ENCODE results near the gene SAE1. TPM values are rescaled to one million over a fixed set of nuclear protein-coding genes. Genes with fewer than 3 reads are reported as not detected.
"Not testable (repeated sequence)": the region's sequence is repeated elsewhere in the genome, so short reads cannot be mapped to it uniquely, and the experiment has no call there.

SAE1 gene
- total and polyA plus RNA-seq, 2 experiments from 2014 or later, result 97.2 to 112 TPM

- no peaks in the 10 kb centered on the region for H3K9me2 ChIP-seq (replicated peaks; ENCODE audit: insufficient read depth)
- H2AFZ ChIP-seq, result no peak overlapping the region
- H4K20me1 ChIP-seq (ENCODE audit: insufficient read depth, poor library complexity, severe bottlenecking), result peaks cover 15% of the 10 kb centered on the region
- TF ChIP-seq EZH2 (IDR thresholded peaks at IDR 0.05; ENCODE audit: borderline replicate concordance) (no peak), CTCF (IDR thresholded peaks at IDR 0.05; ENCODE audit: poor library complexity) (no peak), EZH2phosphoT487 (IDR thresholded peaks at IDR 0.05; ENCODE audit: low read depth, severe bottlenecking, unreplicated experiment) (no peak)
- no peaks in the 10 kb centered on the region for H3K27me3 ChIP-seq
- peaks cover 21% of the 10 kb centered on the region for H3K4me1 ChIP-seq (ENCODE audit: insufficient read depth)
- H3K9me3 ChIP-seq (ENCODE audit: low read depth), result no peaks in the 10 kb centered on the region
- no peak overlapping the region for H3K27ac ChIP-seq
- H3K36me3 ChIP-seq (replicated peaks; ENCODE audit: insufficient read depth, low read depth), result no peaks in the 10 kb centered on the region
- WGBS (ENCODE audit: low lambda C conversion rate, missing lambda C conversion rate), result 26% methylated on average over 2 of the region's 2 CpGs
- peaks cover 82% of the 10 kb centered on the region for H3K79me2 ChIP-seq
- H3K4me3 ChIP-seq, result no peak overlapping the region
- H3K4me2 ChIP-seq, result peak overlapping the region; percentile 59
- no peak for DNase-seq (ENCODE audit: low spot score)
Measured at GRCh38 chr19:47134545-47134944, 3.9 kb downstream of the SAE1 start.

DNA sequence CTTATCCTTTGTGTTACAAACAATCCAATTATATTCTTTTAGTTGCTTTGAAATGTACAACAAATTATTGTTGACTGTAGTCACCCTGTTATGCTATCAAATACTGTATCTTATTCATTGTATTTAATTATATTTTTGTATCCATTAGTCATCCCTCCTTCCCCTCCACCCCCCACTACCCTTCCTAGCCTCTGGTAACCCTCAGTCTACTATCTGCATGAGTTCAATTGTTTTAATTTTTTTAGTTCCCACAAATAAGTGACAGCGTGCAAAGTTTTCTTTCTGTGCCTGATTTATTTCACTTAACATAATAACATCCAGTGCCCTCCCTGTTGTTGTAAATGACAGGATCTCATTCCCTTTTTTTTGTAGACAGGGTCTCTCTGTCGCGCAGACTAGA lies 4.5 kb downstream of the SAE1 start:
- H3K27me3 ChIP-seq, result no peaks in the 10 kb centered on the region
- H4K20me1 ChIP-seq (ENCODE audit: insufficient read depth, poor library complexity, severe bottlenecking), result peaks cover 15% of the 10 kb centered on the region
- no peak for DNase-seq (ENCODE audit: low spot score)
- no peak overlapping the region for H2AFZ ChIP-seq
- WGBS (ENCODE audit: low lambda C conversion rate, missing lambda C conversion rate), result 87% methylated on average over 3 of the region's 3 CpGs
- H3K36me3 ChIP-seq (replicated peaks; ENCODE audit: insufficient read depth, low read depth), result no peaks in the 10 kb centered on the region
- H3K4me2 ChIP-seq, result peak overlapping the region; percentile 59
- peaks cover 21% of the 10 kb centered on the region for H3K4me1 ChIP-seq (ENCODE audit: insufficient read depth)
- H3K9me3 ChIP-seq (ENCODE audit: low read depth), result no peaks in the 10 kb centered on the region
- H3K9me2 ChIP-seq (replicated peaks; ENCODE audit: insufficient read depth), result no peaks in the 10 kb centered on the region
- peaks cover 88% of the 10 kb centered on the region for H3K79me2 ChIP-seq
- TF ChIP-seq EZH2 (IDR thresholded peaks at IDR 0.05; ENCODE audit: borderline replicate concordance), result no peak
- TF ChIP-seq CTCF (IDR thresholded peaks at IDR 0.05; ENCODE audit: poor library complexity), result no peak
- TF ChIP-seq EZH2phosphoT487 (IDR thresholded peaks at IDR 0.05; ENCODE audit: low read depth, severe bottlenecking, unreplicated experiment), result no peak
- no peak overlapping the region for H3K27ac ChIP-seq
- no peak overlapping the region for H3K4me3 ChIP-seq

DNA sequence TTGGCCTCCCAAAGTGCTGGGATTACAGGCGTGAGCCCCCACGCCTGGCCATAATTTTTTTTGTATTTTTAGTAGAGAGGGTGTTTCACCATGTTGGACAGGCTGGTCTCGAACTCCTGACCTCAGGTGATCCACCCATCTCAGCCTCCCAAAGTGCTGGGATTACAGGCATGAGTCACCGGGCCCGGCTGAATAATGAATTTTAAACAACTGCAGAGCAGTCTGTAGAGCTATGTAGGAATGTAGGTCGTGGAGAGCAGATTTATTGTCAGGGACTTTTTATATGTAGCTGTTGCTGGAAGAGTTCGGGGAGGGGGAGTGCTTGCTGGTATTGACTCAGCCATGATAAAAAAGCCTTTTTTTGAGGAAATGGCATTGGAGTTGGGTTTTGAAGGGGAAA lies 10.6 kb downstream of the SAE1 start:
- DNase-seq (ENCODE audit: low spot score), result peak; percentile 40
- 52% methylated on average over 7 of the region's 7 CpGs for WGBS (ENCODE audit: low lambda C conversion rate, missing lambda C conversion rate)
- H3K79me2 ChIP-seq, result peaks cover 97% of the 10 kb centered on the region
- H3K27me3 ChIP-seq; H3K9me3 ChIP-seq (ENCODE audit: low read depth); H3K4me3 ChIP-seq; H3K36me3 ChIP-seq (replicated peaks; ENCODE audit: insufficient read depth, low read depth); H3K4me1 ChIP-seq (ENCODE audit: insufficient read depth); H2AFZ ChIP-seq; H3K4me2 ChIP-seq; H3K9me2 ChIP-seq (replicated peaks; ENCODE audit: insufficient read depth): not testable (repeated sequence)
- H4K20me1 ChIP-seq (ENCODE audit: insufficient read depth, poor library complexity, severe bottlenecking), result peaks cover 16% of the 10 kb centered on the region
- peak overlapping the region; percentile 38 for H3K27ac ChIP-seq

DNA sequence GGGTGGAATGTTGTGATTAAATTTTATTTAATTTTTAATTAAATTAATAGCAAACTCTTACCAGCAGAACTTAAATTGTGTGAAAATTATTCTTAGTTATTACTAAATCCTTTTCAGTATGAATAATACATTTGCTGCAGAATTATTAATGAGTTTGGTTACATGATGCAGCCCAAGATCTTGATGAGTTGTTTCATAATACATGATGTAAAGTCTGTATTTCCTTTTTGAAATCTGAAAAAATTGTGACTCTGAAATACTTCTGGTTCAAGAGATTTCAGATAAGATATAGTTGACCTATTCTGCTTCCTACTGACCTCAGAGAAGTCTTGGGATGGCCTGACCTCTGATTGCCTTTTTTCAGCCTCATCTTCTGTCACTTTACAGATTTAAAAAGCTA lies 11.1 kb downstream of the SAE1 start:
- TF ChIP-seq CTCF (IDR thresholded peaks at IDR 0.05; ENCODE audit: poor library complexity) (no peak), EZH2phosphoT487 (IDR thresholded peaks at IDR 0.05; ENCODE audit: low read depth, severe bottlenecking, unreplicated experiment) (no peak), EZH2 (IDR thresholded peaks at IDR 0.05; ENCODE audit: borderline replicate concordance) (no peak)
- no peak overlapping the region for H3K27ac ChIP-seq
- no peaks in the 10 kb centered on the region for H3K4me1 ChIP-seq (ENCODE audit: insufficient read depth)
- no peak overlapping the region for H3K4me3 ChIP-seq
- no peaks in the 10 kb centered on the region for H3K27me3 ChIP-seq
- peaks cover 16% of the 10 kb centered on the region for H4K20me1 ChIP-seq (ENCODE audit: insufficient read depth, poor library complexity, severe bottlenecking)
- no peaks in the 10 kb centered on the region for H3K9me2 ChIP-seq (replicated peaks; ENCODE audit: insufficient read depth)
- H3K79me2 ChIP-seq, result peaks cover 96% of the 10 kb centered on the region
- no peak overlapping the region for H3K4me2 ChIP-seq
- DNase-seq (ENCODE audit: low spot score), result no peak
- H3K9me3 ChIP-seq (ENCODE audit: low read depth), result no peaks in the 10 kb centered on the region
- no peak overlapping the region for H2AFZ ChIP-seq
- H3K36me3 ChIP-seq (replicated peaks; ENCODE audit: insufficient read depth, low read depth), result peaks cover 2% of the 10 kb centered on the region

All from hepatocyte (in vitro differentiated cells).